Mononuclear cell (primary cell): Measurements from ENCODE around the gene FES. TPM values are rescaled to one million over a fixed set of nuclear protein-coding genes. Genes with fewer than 3 reads are reported as not detected.
A peak's percentile ranks its signal among the peaks of the same experiment; 100 is the strongest.
"Not testable (repeated sequence)": the region's sequence is repeated elsewhere in the genome, so short reads cannot be mapped to it uniquely, and the experiment has no call there.

ENCODE experiments used
- H3K27me3 ChIP-seq: 2 replicates; pipeline ENCODE4 v1.6.0; 2011; ENCODE audit warnings: low read length, control low read depth; ENCODE audit not compliant: insufficient read depth
- H3K4me1 ChIP-seq: 2 replicates; pipeline ENCODE4 v1.5.1; 2011; ENCODE audit warnings: mild to moderate bottlenecking, low read length, control low read depth; ENCODE audit not compliant: insufficient read depth
- H3K4me3 ChIP-seq: 2 replicates; pipeline ENCODE4 v1.5.1; 2011; ENCODE audit warnings: mild to moderate bottlenecking, low read length, moderate library complexity
- H3K9me3 ChIP-seq: 2 replicates; pipeline ENCODE4 v1.5.1; 2011; ENCODE audit warnings: low read depth, mild to moderate bottlenecking, control low read depth, low read length
- total RNA-seq: library from RNA; depleted of rRNA; stranded (reverse); fragments of >200 nt; gene quantifications from one replicate; pipeline ENCODE4 v1.2.3, GENCODE V29; 2012

FES gene
- total RNA-seq, 1 donor = 27.9 TPM

GRCh38 chr15:90903733-90904536 is 19.6 kb downstream of the FES start:
- Histone ChIP-seq H3K27me3 (no peaks in the 10 kb centered on the region), H3K4me1 (peaks cover 19% of the 10 kb centered on the region), H3K9me3 (no peaks in the 10 kb centered on the region), H3K4me3 (peak overlapping the region; percentile 71)

DNA sequence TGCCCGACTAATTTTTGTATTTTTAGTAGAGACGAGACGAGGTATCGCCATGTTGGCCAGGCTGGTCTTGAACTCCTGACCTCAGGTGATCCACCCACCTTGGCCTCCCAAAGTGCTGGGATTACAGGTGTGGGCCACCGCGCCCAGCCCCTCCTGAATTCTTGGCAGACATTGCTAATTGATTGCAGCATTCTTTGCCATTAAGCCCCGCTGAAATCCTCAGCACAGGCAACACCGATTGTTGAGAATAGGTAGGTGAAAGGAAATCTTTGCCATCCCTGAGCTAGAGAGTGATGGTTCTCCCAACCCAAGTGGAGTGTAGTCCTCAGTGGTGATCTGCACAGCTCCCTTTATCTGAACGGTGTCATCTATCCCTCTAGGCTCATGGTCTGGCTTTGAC is 20.4 kb downstream of the FES start:
- peaks cover 19% of the 10 kb centered on the region for H3K4me1 ChIP-seq
- H3K4me3 ChIP-seq = no peak overlapping the region
- no peaks in the 10 kb centered on the region for H3K9me3 ChIP-seq
- H3K27me3 ChIP-seq = no peaks in the 10 kb centered on the region

- no peaks in the 10 kb centered on the region for H3K9me3 ChIP-seq
- peaks cover 19% of the 10 kb centered on the region for H3K4me1 ChIP-seq
- no peaks in the 10 kb centered on the region for H3K27me3 ChIP-seq
- H3K4me3 ChIP-seq = no peak overlapping the region
These were observed 21.2 kb downstream of the FES start for GRCh38 chr15:90905306-90906180.

DNA sequence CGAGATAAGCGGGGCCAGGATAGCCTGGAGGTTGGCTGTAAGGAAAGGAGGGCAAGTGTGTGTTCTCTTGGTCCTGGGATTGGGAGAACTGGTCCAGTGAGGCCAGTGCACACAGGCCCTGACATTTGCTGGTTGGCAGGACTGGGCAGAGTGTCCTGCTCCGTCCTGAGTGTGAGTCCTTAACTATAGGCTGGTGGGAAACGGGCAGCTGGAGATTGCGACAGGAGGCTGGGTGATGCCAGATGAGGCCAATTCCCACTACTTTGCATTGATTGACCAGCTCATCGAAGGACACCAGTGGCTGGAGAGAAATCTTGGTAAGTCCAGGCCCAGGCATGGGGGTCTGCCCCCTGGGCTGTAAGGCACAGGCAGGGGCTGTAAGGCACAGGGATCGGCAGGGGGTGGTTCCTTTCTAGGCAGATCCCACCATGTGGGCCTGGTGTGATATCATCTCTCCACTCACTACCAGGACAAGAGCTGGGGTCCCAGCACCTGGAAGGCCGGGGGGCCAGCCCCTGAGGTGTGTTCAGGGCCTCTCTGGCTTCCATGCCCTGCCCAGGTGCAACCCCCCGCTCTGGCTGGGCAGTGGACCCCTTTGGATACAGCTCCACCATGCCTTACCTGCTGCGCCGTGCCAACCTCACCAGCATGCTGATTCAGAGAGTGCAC is 22.0 kb downstream of the FES start:
- Histone ChIP-seq H3K4me3 (no peak overlapping the region), H3K4me1 (peaks cover 19% of the 10 kb centered on the region), H3K27me3 (no peaks in the 10 kb centered on the region), H3K9me3 (no peaks in the 10 kb centered on the region)

DNA sequence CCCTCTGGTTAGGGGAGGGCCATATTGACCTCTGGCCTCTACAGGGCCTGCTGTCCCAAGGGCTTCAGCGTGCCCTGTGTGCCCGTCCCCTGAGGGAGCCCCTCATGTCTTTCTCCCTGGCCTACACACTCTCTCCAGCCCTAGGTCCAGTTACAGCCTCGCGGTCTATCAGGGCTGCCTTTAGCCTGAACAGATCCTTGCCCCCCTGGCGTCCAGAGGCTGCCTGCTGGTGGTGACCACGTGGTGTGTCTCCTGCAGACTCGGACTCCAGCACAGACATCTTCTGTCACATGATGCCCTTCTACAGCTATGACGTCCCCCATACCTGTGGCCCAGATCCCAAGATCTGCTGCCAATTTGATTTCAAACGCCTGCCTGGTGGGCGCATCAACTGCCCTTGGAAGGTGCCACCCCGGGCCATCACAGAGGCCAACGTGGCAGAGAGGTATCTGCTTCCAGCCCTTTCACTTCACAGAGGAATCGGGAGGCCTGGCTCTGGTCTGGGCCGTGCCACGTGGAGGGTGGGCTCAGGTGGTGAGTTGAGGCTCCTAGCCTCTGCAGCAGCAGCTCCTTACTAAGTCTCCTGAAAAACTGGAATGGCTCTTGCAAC is 22.9 kb downstream of the FES start:
- no peaks in the 10 kb centered on the region for H3K27me3 ChIP-seq
- H3K4me3 ChIP-seq = no peak overlapping the region
- no peaks in the 10 kb centered on the region for H3K9me3 ChIP-seq
- H3K4me1 ChIP-seq = peaks cover 10% of the 10 kb centered on the region

GRCh38 chr15:90907838-90908507 is 23.7 kb downstream of the FES start:
- H3K27me3 ChIP-seq = no peaks in the 10 kb centered on the region
- H3K4me3 ChIP-seq = no peak overlapping the region
- H3K4me1 ChIP-seq = peaks cover 15% of the 10 kb centered on the region
- H3K9me3 ChIP-seq = no peaks in the 10 kb centered on the region

- not testable (repeated sequence) for H3K4me3 ChIP-seq, H3K9me3 ChIP-seq, H3K27me3 ChIP-seq
- H3K4me1 ChIP-seq = peaks cover 19% of the 10 kb centered on the region
These were observed 25.1 kb downstream of the FES start for GRCh38 chr15:90909449-90909848.

DNA sequence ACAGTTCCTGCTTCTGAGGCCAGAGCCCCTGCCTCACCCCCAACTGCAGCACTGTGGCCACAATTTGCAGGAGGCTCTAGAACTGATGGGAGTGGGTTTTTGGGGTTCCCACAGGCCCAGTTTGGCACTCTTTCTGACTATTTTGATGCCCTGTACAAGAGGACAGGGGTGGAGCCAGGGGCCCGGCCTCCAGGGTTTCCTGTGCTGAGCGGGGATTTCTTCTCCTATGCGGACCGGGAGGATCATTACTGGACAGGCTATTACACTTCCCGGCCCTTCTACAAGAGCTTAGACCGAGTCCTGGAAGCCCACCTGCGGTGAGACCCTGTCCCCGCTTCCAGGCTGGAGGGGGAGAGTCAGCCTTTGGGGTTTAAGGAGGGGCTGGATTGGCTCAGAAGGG is 25.7 kb downstream of the FES start:
- no peaks in the 10 kb centered on the region for H3K27me3 ChIP-seq
- H3K4me3 ChIP-seq = no peak overlapping the region
- peaks cover 24% of the 10 kb centered on the region for H3K4me1 ChIP-seq
- no peaks in the 10 kb centered on the region for H3K9me3 ChIP-seq

DNA sequence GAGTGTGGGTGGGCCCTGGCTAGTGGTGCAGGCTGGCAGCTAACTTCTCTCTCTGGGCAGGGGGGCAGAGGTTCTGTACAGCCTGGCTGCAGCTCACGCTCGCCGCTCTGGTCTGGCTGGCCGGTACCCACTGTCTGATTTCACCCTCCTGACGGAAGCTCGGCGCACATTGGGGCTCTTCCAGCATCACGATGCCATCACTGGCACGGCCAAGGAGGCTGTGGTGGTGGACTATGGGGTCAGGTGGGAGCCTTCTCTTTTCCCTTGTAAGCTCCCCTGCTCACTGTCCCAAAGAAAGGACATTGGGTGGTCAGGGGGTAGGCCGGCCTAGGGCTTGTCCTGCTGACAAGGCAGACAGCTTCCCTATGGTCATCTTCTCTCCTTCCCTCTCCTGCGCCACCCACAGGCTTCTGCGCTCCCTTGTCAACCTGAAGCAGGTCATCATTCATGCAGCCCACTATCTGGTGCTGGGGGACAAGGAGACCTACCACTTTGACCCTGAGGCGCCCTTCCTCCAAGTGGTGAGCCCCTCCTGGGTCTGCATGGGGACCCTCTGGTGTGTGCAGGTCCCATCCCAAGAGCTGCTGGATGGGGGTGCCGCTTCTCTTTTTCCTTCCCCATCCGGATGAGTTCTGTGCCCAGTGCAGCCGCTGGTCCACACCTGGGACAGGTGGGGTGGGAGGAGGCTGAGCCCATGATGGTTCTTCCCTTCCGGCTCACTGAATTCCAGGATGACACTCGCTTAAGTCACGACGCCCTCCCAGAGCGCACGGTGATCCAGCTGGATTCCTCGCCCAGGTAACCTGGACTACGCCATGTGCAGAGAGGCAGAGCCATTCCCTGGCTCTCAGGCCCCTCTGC is 26.4 kb downstream of the FES start:
- no peaks in the 10 kb centered on the region for H3K9me3 ChIP-seq
- H3K4me1 ChIP-seq = peaks cover 31% of the 10 kb centered on the region
- H3K4me3 ChIP-seq = no peak overlapping the region
- no peaks in the 10 kb centered on the region for H3K27me3 ChIP-seq

DNA sequence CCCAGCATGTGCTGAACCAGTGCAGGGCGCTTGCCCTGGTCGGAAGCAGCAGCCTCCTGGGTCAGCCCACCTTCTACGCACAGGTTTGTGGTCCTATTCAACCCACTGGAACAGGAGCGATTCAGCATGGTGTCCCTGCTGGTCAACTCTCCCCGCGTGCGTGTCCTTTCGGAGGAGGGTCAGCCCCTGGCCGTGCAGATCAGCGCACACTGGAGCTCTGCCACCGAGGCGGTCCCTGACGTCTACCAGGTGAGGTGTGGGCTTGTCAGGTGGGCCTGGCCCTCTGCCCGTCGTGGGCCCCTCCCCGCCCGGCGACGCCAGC is 27.0 kb downstream of the FES start:
- Histone ChIP-seq H3K9me3 (no peaks in the 10 kb centered on the region), H3K4me3 (no peak overlapping the region), H3K27me3 (no peaks in the 10 kb centered on the region), H3K4me1 (peaks cover 37% of the 10 kb centered on the region)

DNA sequence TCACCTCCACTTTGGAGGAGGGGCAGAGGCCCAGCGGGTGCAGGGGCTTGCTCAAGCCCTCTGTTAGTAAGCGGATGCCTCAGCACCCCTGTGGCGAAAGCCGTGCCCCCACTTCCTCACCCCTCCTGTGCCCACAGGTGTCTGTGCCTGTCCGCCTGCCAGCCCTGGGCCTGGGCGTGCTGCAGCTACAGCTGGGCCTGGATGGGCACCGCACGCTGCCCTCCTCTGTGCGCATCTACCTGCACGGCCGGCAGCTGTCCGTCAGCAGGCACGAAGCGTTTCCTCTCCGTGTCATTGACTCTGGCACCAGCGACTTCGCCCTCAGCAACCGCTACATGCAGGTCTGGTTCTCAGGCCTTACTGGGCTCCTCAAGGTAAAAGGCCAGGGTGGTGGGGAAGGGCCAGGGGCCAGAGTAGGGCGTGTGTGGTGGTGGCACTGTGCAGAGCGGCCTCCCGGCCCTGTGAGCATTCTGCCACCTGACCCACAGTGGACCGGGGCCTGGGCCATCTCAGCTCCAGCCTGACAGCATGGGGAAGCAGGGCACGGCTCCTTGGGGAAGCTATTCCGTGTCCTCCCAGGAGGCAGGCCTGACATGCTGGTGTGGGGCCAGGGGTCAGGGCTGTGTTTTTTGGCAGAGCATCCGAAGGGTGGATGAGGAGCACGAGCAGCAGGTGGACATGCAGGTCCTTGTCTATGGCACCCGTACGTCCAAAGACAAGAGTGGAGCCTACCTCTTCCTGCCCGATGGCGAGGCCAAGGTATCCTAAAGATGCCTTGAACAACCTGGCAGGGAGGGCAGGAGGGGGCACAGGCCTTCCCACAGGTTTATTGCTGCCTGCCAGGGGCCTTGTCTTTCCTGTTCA is 27.8 kb downstream of the FES start:
- peaks cover 46% of the 10 kb centered on the region for H3K4me1 ChIP-seq
- H3K9me3 ChIP-seq = no peaks in the 10 kb centered on the region
- no peak overlapping the region for H3K4me3 ChIP-seq
- H3K27me3 ChIP-seq = no peaks in the 10 kb centered on the region

GRCh38 chr15:90912770-90913075 is 28.4 kb downstream of the FES start:
- no peaks in the 10 kb centered on the region for H3K9me3 ChIP-seq
- H3K4me3 ChIP-seq = no peak overlapping the region
- H3K4me1 ChIP-seq = peaks cover 46% of the 10 kb centered on the region
- no peaks in the 10 kb centered on the region for H3K27me3 ChIP-seq

GRCh38 chr15:90913398-90913944 is 29.2 kb downstream of the FES start:
- Histone ChIP-seq H3K27me3 (no peaks in the 10 kb centered on the region), H3K4me3 (no peak overlapping the region), H3K4me1 (peaks cover 46% of the 10 kb centered on the region), H3K9me3 (no peaks in the 10 kb centered on the region)
